Upper lobe of left lung (tissue), 4 donors: Measurements from ENCODE around the gene GAK.

ENCODE experiments used
- EP300 ChIP-seq, 4 donors: sonication (generic); formaldehyde crosslinking; IDR thresholded peaks; one replicate each; pipeline ENCODE4 v1.5.1; 2017; ENCODE audit warnings: antibody characterized with exemption in 4 of 4, control low read depth in 2 of 4
- POLR2A ChIP-seq, 4 donors: fragments of 450-650 bp; IDR thresholded peaks; one replicate each; pipeline ENCODE4 v1.5.1; 2016 to 2017; ENCODE audit warnings: antibody characterized with exemption in 4 of 4, mild to moderate bottlenecking in 2 of 4
- POLR2AphosphoS5 ChIP-seq, 2 donors: sonication (generic); formaldehyde crosslinking; IDR thresholded peaks; one replicate each; pipeline ENCODE4 v1.5.1; 2017; ENCODE audit warnings: antibody characterized with exemption in 2 of 2
- TF ChIP-seq, protein P1 (sequence below), 6 experiments: fragments of 450-650 bp in 4 of 6; fragments of 200-600 bp in 2 of 6; sonication (generic) in 2 of 6; IDR thresholded peaks; one replicate each; pipeline ENCODE4 v1.5.1; 2016 to 2019; ENCODE audit warnings: antibody characterized with exemption in 6 of 6

DNA sequence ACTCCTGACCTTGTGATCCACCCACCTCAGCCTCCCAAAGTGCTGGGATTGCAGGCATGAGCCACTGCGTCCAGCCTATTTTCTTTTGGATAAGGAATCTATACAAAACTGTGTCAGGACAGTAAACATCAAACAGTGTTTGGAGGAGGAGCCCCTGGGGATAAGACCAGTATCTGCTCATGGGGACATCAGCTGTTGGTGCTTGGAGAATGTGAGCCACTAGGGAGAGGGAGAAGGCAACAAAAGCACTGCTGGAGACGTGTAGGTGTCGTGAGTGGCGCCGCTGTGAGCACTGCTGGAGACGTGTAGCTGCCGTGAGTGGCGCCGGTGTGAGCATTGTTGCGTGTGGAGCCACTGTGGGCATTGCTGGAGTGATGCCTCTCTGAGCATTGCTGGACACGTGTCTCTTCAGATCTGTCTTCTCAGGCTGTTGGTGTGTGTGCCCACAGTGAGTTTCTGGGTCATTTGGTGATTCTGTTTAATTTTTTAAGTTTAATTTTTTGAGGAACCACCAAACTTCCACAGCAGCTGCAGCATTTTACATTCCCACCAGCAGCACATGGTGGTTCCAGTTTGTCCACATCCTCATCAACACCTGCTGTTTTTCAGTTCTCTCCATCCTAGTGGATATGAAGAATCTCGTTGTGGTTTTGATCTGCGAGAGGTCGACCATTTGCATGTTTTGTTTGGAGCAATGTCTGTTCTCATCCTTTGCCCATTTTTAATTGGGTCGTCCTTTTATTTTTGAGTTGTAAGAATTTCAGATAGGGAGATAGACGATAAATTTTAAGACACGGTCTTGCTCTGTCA, 22.3 kb upstream of the GAK start:
- TF ChIP-seq, protein P1, sequence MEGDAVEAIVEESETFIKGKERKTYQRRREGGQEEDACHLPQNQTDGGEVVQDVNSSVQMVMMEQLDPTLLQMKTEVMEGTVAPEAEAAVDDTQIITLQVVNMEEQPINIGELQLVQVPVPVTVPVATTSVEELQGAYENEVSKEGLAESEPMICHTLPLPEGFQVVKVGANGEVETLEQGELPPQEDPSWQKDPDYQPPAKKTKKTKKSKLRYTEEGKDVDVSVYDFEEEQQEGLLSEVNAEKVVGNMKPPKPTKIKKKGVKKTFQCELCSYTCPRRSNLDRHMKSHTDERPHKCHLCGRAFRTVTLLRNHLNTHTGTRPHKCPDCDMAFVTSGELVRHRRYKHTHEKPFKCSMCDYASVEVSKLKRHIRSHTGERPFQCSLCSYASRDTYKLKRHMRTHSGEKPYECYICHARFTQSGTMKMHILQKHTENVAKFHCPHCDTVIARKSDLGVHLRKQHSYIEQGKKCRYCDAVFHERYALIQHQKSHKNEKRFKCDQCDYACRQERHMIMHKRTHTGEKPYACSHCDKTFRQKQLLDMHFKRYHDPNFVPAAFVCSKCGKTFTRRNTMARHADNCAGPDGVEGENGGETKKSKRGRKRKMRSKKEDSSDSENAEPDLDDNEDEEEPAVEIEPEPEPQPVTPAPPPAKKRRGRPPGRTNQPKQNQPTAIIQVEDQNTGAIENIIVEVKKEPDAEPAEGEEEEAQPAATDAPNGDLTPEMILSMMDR (IDR thresholded peaks at IDR 0.05): no peak
- TF ChIP-seq POLR2A (IDR thresholded peaks at IDR 0.05) (no peak), EP300 (IDR thresholded peaks at IDR 0.05) (no peak), POLR2AphosphoS5 (IDR thresholded peaks at IDR 0.05) (no peak)
